Measurements from ENCODE around the gene PRKCH.

The PRKCH gene

GRCh38 chr14:61362072-61362750 lies 40.8 kb downstream of the PRKCH start:
- peaks cover 62% of the 10 kb centered on the region for H4K20me1 ChIP-seq (ENCODE audit: insufficient read depth, low read length)
- no peak overlapping the region for H3K9ac ChIP-seq (ENCODE audit: low read depth, low read length)
- ATAC-seq (ENCODE audit: insufficient read depth, low read depth) (no peak), DNase-seq (no peak)
- no peaks in the 10 kb centered on the region for H3K9me3 ChIP-seq (ENCODE audit: insufficient read depth, low read length, severe bottlenecking)
- no peak for TF ChIP-seq EZH2 (IDR thresholded peaks at IDR 0.05; ENCODE audit: borderline replicate concordance, low read depth, low read length, severe bottlenecking)
- TF ChIP-seq CTCF (IDR thresholded peaks at IDR 0.05; ENCODE audit: borderline replicate concordance, extremely low read depth, low read length, poor library complexity, severe bottlenecking): no peak
- H3K4me2 ChIP-seq (ENCODE audit: insufficient read depth, low read length): no peak overlapping the region
- no peak overlapping the region for H3K4me3 ChIP-seq (ENCODE audit: low read depth in 1 of 2, low read length in 2 of 2)
- peaks cover 98% of the 10 kb centered on the region for H3K79me2 ChIP-seq (ENCODE audit: insufficient read depth, low read length)
- H3K27me3 ChIP-seq (ENCODE audit: insufficient read depth, low read length, poor library complexity): no peaks in the 10 kb centered on the region
- peaks cover 11% of the 10 kb centered on the region for H3K36me3 ChIP-seq (ENCODE audit: insufficient read depth, low read length)
- H3K27ac ChIP-seq (ENCODE audit: low read length): peak overlapping the region; percentile 10
- peaks cover 10% of the 10 kb centered on the region for H3K4me1 ChIP-seq (ENCODE audit: insufficient read depth, low read length)
- H2AFZ ChIP-seq (ENCODE audit: low read depth, low read length): no peak overlapping the region

GRCh38 chr14:61364243-61364642 lies 42.9 kb downstream of the PRKCH start:
- TF ChIP-seq CTCF (IDR thresholded peaks at IDR 0.05; ENCODE audit: borderline replicate concordance, extremely low read depth, low read length, poor library complexity, severe bottlenecking) (no peak), EZH2 (IDR thresholded peaks at IDR 0.05; ENCODE audit: borderline replicate concordance, low read depth, low read length, severe bottlenecking) (no peak)
- no peak for DNase-seq
- Histone ChIP-seq H3K4me3 (ENCODE audit: low read depth in 1 of 2, low read length in 2 of 2) (no peak overlapping the region), H4K20me1 (ENCODE audit: insufficient read depth, low read length) (peaks cover 53% of the 10 kb centered on the region), H3K27ac (ENCODE audit: low read length) (peak overlapping the region; percentile 35), H3K4me2 (ENCODE audit: insufficient read depth, low read length) (no peak overlapping the region), H3K79me2 (ENCODE audit: insufficient read depth, low read length) (peaks cover 97% of the 10 kb centered on the region), H3K9me3 (ENCODE audit: insufficient read depth, low read length, severe bottlenecking) (no peaks in the 10 kb centered on the region), H2AFZ (ENCODE audit: low read depth, low read length) (no peak overlapping the region), H3K36me3 (ENCODE audit: insufficient read depth, low read length) (no peaks in the 10 kb centered on the region; the same call in 1 of the 2 replicates), H3K4me1 (ENCODE audit: insufficient read depth, low read length) (no peaks in the 10 kb centered on the region; the same call in 1 of the 2 replicates), H3K27me3 (ENCODE audit: insufficient read depth, low read length, poor library complexity) (no peaks in the 10 kb centered on the region), H3K9ac (ENCODE audit: low read depth, low read length) (no peak overlapping the region)
- ATAC-seq (ENCODE audit: insufficient read depth, low read depth): no peak

GRCh38 chr14:61365667-61366212 lies 44.4 kb downstream of the PRKCH start:
- H3K27me3 ChIP-seq (ENCODE audit: insufficient read depth, low read length, poor library complexity): no peaks in the 10 kb centered on the region
- no peak overlapping the region for H2AFZ ChIP-seq (ENCODE audit: low read depth, low read length)
- peaks cover 46% of the 10 kb centered on the region for H4K20me1 ChIP-seq (ENCODE audit: insufficient read depth, low read length)
- peaks cover 6% of the 10 kb centered on the region; the same call in 1 of the 2 replicates for H3K36me3 ChIP-seq (ENCODE audit: insufficient read depth, low read length)
- H3K4me2 ChIP-seq (ENCODE audit: insufficient read depth, low read length): no peak overlapping the region
- TF ChIP-seq CTCF (IDR thresholded peaks at IDR 0.05; ENCODE audit: borderline replicate concordance, extremely low read depth, low read length, poor library complexity, severe bottlenecking) (no peak), EZH2 (IDR thresholded peaks at IDR 0.05; ENCODE audit: borderline replicate concordance, low read depth, low read length, severe bottlenecking) (no peak)
- no peak overlapping the region for H3K4me3 ChIP-seq (ENCODE audit: low read depth in 1 of 2, low read length in 2 of 2)
- no peak for DNase-seq
- ATAC-seq (ENCODE audit: insufficient read depth, low read depth): no peak
- peak overlapping the region; percentile 29; the same call in 1 of the 2 replicates for H3K27ac ChIP-seq (ENCODE audit: low read length)
- H3K79me2 ChIP-seq (ENCODE audit: insufficient read depth, low read length): peaks cover 97% of the 10 kb centered on the region
- no peaks in the 10 kb centered on the region; the same call in 1 of the 2 replicates for H3K4me1 ChIP-seq (ENCODE audit: insufficient read depth, low read length)
- H3K9me3 ChIP-seq (ENCODE audit: insufficient read depth, low read length, severe bottlenecking): no peaks in the 10 kb centered on the region
- H3K9ac ChIP-seq (ENCODE audit: low read depth, low read length): no peak overlapping the region
